ENCODE data around the gene DAND5. TPM values are rescaled to one million over a fixed set of nuclear protein-coding genes. Genes with fewer than 3 reads are reported as not detected.

DAND5 gene
- total and polyA plus RNA-seq, 9 of the 15 experiments (the other 6 are each of a cell fraction or from before 2014, with no cell fraction given): 0.22 to 0.83 (median 0.60) TPM

- 0 out of 2 replicates have a peak, but pooled peaks have one; percentile 69 for TF ChIP-seq THRB (CRISPR knock-in tag; conservative IDR thresholded peaks at IDR 0.05)
Observed at GRCh38 chr19:12982648-12983047, 13.3 kb downstream of the DAND5 start (continued).

GRCh38 chr19:12983091-12983490, 13.7 kb downstream of the DAND5 start:
- intact Hi-C loops (cut with micrococcal nuclease): loop anchor here (1.0 kb wide), 2 partner anchors 51 to 78 kb away; no protein-coding TSS in a partner anchor
- FAIRE-seq (no peak), ATAC-seq (no peak), DNase-seq (ENCODE audit: extremely low read depth in 1 of 4, low spot score in 3 of 4) (no peak)
- peak overlapping the region; percentile 42 for H3K4me3 ChIP-seq
- no peaks in the 10 kb centered on the region for H3K9me1 ChIP-seq (ENCODE audit: control insufficient read depth, insufficient read depth, low read length)
- H3K36me3 ChIP-seq (ENCODE audit: control insufficient read depth, insufficient read depth, low read length): no peaks in the 10 kb centered on the region
- peak overlapping the region; percentile 64 for H2AFZ ChIP-seq (ENCODE audit: low read depth, low read length)
- BruUV-seq (replicated peaks): no TSS peak
- no peaks in the 10 kb centered on the region for H3K9me3 ChIP-seq (replicated peaks; ENCODE audit: control insufficient read depth, insufficient read depth, low read depth, low read length)
- H3K79me2 ChIP-seq (ENCODE audit: control insufficient read depth, insufficient read depth, low read length): no peaks in the 10 kb centered on the region
- H3K27me3 ChIP-seq (ENCODE audit: control insufficient read depth in 2 of 2, insufficient read depth in 2 of 2, low read length in 2 of 2): no peaks in the 10 kb centered on the region
- peaks cover 21 to 49% of the 10 kb centered on the region in 2 experiments; a peak in 4 of 5 replicates for H3K4me1 ChIP-seq (replicated peaks in 1 of 2; ENCODE audit: control insufficient read depth in 2 of 2, insufficient read depth in 2 of 2, low read length in 2 of 2)
- ChIA-PET CTCF (ENCODE audit: low intra/inter-chr PET ratio) (interaction anchor here (0.6 to 2.2 kb wide), 6 partner anchors 51 to 980 kb away, joined by 3 to 10 read pairs (median 4); no protein-coding TSS in a partner anchor), POLR2A (interaction anchor here (1.1 kb wide), 1 partner anchor 116 kb away, joined by 4 read pairs; no protein-coding TSS in a partner anchor)
- H3K27ac ChIP-seq (ENCODE audit: extremely low read depth, low read depth, low read length): no peak overlapping the region
- H3K9ac ChIP-seq (ENCODE audit: insufficient read depth in 1 of 2, low read depth in 2 of 2, low read length in 2 of 2): no peak overlapping the region
- peak overlapping the region; percentile 48 for H3K4me2 ChIP-seq (ENCODE audit: insufficient read depth, low read length)
- in situ Hi-C loops (cut with MboI): no loop called here
- WGBS (ENCODE audit: insufficient coverage, low coverage, missing lambda C conversion rate): 69% methylated on average over 8 of the region's 10 CpGs
- H4K20me1 ChIP-seq (replicated peaks; ENCODE audit: control insufficient read depth, insufficient read depth, low read length): no peaks in the 10 kb centered on the region
- TF ChIP-seq SLC30A9 (CRISPR knock-in tag; IDR thresholded peaks at IDR 0.05) (no peak), ZNF780A (CRISPR knock-in tag; IDR thresholded peaks at IDR 0.05) (no peak), PPARD (CRISPR knock-in tag; IDR thresholded peaks at IDR 0.05) (no peak), EP400 (IDR thresholded peaks at IDR 0.05) (0 out of 2 replicates have a peak, but pooled peaks have one; percentile 0), KAT7 (CRISPR knock-in tag; IDR thresholded peaks at IDR 0.05; ENCODE audit: borderline replicate concordance) (no peak), U2AF1 (optimal IDR thresholded peaks at IDR 0.05; ENCODE audit: low read depth, low read length) (no peak), ZNF512 (tag; IDR thresholded peaks at IDR 0.05) (peak; percentile 87), ZNF212 (CRISPR knock-in tag; IDR thresholded peaks at IDR 0.05) (no peak), EZH2 (IDR thresholded peaks at IDR 0.05; ENCODE audit: borderline replicate concordance, low read depth, low read length) (no peak), THAP12 (CRISPR knock-in tag; IDR thresholded peaks at IDR 0.05) (no peak), NCOA2 (IDR thresholded peaks at IDR 0.05; ENCODE audit: partially characterized antibody in 2 of 2) (no peak), ZNF75A (CRISPR knock-in tag; IDR thresholded peaks at IDR 0.05) (no peak), HCFC1 (IDR thresholded peaks at IDR 0.05; ENCODE audit: low read depth, low read length) (no peak), CEBPG (CRISPR knock-in tag; IDR thresholded peaks at IDR 0.05) (no peak), CEBPG (tag; conservative IDR thresholded peaks at IDR 0.05 in 1 of 2, IDR thresholded peaks at IDR 0.05 in 1 of 2) (peak in 1 of 2 experiments; percentile 20; a peak in 1 of 4 replicates)

All from K562 (cell line).